Amniotic stem cell (primary cell): ENCODE measurements around the gene RPL36A.

Experiments used
- DNase-seq: peaks from one replicate; lab custom pipeline; 2025; lab: John Stamatoyannopoulos, UW

Gene RPL36A

GRCh38 chrX:101390664-101391525 lies at the start of gene RPL36A:
RPL36A (plus strand) TSS chrX:101391011; CDS start chrX:101391044, 33 bp downstream.
- DNase-seq, result peak; percentile 59

- no peak for DNase-seq
These were observed 42.9 kb upstream of the RPL36A start for GRCh38 chrX:101347859-101348451.

DNA sequence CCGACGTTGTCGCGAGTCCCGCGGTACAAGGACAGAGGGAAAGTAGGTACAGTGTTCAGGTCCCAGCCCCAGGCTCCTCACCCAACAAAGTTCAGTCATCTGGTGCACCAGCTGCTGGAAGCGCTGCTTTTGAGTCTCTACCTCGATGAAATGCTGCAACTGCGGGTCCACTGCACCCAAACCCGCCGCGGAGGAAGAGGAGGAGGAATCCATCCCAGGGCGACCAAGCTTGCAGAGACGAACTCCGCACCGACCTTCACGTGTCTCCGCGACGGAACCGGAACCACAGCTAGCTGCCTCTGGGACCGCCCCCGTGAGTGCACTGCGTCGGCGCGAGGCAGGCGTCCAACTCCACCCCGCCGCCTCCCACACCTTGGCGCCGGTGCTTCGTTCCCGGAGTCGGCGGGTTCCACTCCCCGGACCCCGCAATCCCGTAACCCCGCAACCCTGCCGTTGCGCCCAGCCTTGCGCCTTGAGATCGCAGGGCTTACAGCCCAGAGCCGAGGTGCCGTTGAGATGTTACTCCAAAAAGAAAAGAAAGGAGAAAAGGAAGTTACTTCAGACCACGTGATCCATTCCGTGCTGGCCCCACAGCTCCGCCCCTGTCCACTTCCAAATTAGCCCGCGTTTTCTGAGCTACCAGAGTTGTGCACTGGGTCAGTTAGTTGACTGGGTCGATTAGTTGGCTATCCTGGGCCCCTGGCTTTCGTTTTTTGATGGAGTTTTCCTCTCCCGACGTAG lies 42.2 kb upstream of the RPL36A start, which contains the start of gene TIMM8A:
TSS of gene TIMM8A (minus strand) at position 291 of the 741 bp plus-strand sequence. CDS start at position 213, 78 bp downstream.
- peak; percentile 29 for DNase-seq

DNA sequence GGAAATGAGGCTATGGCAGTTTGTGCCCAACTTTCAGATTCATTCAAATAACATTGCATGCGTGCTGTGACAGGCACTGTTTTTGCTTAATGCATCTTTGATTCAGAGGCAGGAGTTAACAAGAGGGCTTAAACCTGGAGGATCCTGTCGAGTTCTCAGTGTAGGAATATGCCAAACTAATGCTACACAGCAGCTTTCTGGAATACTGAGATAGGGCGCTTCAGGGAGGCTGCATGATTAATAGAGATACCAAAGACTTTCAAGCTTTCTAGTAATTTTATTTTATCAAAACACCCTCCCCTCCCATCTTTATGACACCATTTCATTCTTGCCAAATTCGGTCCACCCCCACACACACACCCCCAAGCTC lies 41.6 kb upstream of the RPL36A start:
- DNase-seq, result no peak

GRCh38 chrX:101357166-101357795 lies 33.5 kb upstream of the RPL36A start:
- DNase-seq, result no peak

DNA sequence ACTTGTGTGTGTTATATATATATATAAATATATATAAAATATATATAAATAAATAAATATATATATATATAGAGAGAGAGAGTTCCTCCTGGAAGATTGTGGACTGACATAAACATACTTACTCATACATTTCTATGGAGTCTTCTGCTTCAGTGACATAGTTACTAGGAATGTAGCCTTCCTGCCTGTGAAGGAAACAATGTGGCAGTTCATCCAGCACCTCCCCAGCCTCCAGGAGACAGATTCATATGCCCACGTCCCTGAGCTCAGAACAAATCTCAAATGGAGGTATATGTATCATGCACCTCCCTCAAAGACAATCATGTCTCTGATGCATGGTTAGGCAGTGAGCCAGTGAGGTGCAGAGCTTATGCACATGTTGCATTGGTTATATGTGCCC lies 30.8 kb upstream of the RPL36A start:
- DNase-seq, result no peak

- DNase-seq, result no peak
These were observed 30.4 kb upstream of the RPL36A start for GRCh38 chrX:101360390-101360789.

DNA sequence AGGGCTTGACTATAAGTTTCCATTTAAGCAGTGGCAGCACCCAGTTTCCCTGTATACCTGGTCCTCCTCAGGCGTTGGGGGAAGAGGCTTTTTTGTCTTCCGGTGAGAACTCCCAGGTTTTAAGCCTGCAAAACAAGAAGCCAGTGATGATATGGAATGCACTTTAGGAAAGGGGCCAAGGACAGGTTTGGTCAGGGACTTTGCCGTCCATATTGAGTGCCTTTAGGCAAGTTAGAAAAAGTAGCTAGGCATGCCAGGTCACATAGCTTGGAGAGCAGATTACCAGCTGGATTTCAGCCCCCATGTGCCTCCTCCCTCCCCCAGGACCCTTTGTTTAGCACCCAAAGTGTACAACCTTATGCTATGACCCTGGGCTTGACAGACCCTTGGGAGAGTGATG lies 28.7 kb upstream of the RPL36A start:
- DNase-seq, result no peak

GRCh38 chrX:101362757-101363156 lies 28.1 kb upstream of the RPL36A start:
- DNase-seq, result no peak

DNA sequence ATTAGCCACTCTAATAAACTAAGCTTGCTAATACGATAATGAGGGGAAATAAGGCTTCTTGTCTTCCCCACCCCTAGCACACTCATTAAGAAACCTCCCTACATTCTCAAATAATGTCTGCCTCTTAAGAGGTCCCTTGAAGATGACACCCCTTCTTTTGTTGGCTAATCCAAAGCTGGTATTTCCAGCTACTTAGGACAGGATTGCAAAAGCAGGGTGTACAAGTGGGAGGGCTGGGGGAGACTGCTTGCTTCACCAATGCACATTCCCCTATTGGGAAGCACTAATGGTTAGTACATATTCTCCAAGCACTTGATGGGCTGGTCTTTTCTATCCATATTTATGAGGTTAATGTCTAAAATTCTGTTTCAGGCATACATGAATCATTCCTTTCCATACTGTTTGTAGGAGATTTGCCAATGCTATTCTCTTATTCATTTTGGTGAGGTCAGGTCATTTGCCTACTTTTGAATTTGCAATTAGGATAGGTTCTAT lies 25.5 kb upstream of the RPL36A start:
- no peak for DNase-seq

DNA sequence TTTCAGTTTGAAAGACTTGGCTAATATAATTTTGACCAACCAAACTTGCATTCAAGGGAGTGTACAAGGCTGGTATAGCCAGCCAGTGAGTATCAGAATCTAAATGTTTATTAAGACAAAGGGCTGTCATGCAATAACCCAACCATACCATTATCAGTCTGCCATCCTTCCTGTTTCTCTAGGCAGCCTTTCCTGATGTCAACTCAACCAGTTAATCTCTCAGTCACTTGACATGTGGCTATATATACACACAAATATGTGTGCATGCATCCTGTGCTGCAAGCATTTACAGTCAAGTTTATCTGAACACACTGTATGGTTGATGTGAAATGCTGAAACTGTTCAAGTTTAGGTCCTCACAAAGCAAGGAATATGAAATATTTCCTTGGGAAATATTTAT lies 22.0 kb upstream of the RPL36A start:
- no peak for DNase-seq

GRCh38 chrX:101369687-101370086 lies 21.1 kb upstream of the RPL36A start:
- DNase-seq, result no peak

DNA sequence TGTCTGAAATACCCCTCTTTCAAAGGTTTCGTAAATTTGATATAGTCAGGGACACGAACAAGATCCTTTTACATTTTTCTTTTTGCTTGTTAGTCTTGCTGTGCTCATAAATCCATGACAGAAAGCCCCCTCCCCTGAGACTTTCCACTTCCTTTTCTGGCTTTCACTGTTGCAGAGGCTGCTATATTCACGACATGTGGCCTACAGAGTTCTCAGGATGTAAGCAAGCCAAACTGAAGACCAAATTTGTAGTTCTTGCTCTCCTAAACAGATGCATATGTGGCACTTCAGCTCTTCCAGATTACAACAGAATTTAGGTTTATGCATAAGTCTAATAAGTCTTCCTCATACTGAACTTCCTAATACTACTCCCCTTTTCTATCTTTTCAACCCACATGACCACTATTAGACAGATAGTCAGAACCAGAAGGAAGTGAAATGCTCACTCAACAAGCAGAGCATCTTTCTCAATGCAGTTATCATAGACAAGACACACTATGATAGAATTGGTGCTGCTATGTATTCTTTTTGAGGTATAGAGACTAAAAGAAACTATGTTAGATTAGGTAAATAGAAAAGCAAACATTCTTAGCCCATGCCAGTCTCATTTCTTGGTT lies 19.8 kb upstream of the RPL36A start:
- DNase-seq, result no peak

- no peak for DNase-seq
These were observed 13.3 kb upstream of the RPL36A start for GRCh38 chrX:101377547-101377946.

DNA sequence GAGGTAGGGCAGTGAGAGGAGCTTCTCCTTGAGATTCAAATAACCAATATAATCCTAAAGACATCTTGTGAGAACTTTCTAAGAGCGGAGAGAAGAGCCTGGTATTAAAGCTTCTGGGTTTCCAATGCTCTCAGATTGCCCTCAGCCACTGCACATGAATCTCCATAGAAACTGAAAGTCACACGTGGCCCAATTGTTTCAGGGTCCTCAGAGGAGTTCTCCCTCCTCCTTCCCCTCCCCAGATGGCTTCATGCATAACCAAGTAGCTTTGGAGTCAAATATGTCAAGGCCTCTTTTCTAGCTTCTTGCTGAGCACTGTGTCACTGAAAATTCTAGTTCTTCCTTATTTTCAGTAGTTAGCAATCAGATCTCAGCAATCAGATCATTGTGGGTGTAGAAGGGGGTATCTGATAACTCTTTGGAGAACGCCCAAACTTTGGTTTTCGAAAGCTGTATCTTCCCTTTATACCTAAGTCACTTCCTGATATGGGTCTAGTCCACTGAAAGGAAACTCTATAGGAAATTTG lies 7.1 kb upstream of the RPL36A start:
- DNase-seq, result no peak

- no peak for DNase-seq
These were observed 5.7 kb upstream of the RPL36A start for GRCh38 chrX:101385026-101385684.

GRCh38 chrX:101385795-101386541 lies 4.8 kb upstream of the RPL36A start, which contains the start of gene BTK:
BTK (minus strand) TSS chrX:101386191; CDS start chrX:101375284, 10,907 bp downstream.
- no peak for DNase-seq

- DNase-seq, result no peak
These were observed 4.3 kb upstream of the RPL36A start for GRCh38 chrX:101386542-101386885.

DNA sequence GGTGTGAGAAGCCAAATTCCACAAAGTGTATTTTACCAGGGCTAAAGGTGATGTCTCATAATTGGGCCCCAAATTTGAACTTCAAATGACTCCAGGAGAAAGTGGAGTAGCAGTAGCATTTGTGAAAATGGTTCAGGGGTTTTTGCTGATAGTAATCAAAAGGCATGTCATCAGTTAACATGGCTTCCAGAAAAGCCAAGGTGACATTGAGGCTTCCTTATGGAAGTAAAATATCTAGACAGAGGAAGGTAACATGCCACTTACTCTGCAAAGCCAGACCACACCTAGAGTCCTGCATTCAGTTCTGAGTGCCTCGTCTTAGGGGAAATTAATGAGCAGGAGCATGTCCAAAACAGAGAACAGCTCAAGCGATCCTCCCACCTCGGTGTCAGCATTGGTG lies 2.2 kb upstream of the RPL36A start:
- DNase-seq, result no peak

- no peak for DNase-seq
These were observed 1.0 kb downstream of the RPL36A start for GRCh38 chrX:101391831-101392230.
